ENCODE data around the gene MRPS35.
A peak's percentile ranks its signal among the peaks of the same experiment; 100 is the strongest.
"Not testable (repeated sequence)": the region's sequence is repeated elsewhere in the genome, so short reads cannot be mapped to it uniquely, and the experiment has no call there.

Gene MRPS35

GRCh38 chr12:27732281-27732680, 21.6 kb downstream of the MRPS35 start:
- peak in 1 of 3 donors; percentile 19 for DNase-seq
- Histone ChIP-seq H3K27ac (ENCODE audit: insufficient read depth in 1 of 2, low read depth in 1 of 2, low read length in 2 of 2, poor library complexity in 1 of 2, severe bottlenecking in 2 of 2) (no peak overlapping the region), H3K4me3 (ENCODE audit: control insufficient read depth in 1 of 7, extremely low read depth in 1 of 7, insufficient read depth in 4 of 7, low read depth in 2 of 7, low read length in 6 of 7) (no peak overlapping the region), H3K9me3 (ENCODE audit: control extremely low read depth in 1 of 5, control insufficient read depth in 4 of 5, insufficient read depth in 2 of 5, low read depth in 1 of 5, low read length in 4 of 5) (no peaks in the 10 kb centered on the region), H3K36me3 (ENCODE audit: control insufficient read depth in 4 of 4, insufficient read depth in 4 of 4, low read length in 3 of 4) (peaks cover 7 to 52% (median 32%) of the 10 kb centered on the region in 4 experiments), H3K4me1 (ENCODE audit: control extremely low read depth in 1 of 4, control insufficient read depth in 4 of 4, insufficient read depth in 4 of 4, low read length in 3 of 4) (no peaks in the 10 kb centered on the region), H3K27me3 (replicated peaks in 2 of 5; ENCODE audit: control insufficient read depth in 4 of 5, insufficient read depth in 5 of 5, low read length in 4 of 5) (no peaks in the 10 kb centered on the region)
- ChIA-PET POLR2A (interaction anchor here (0.6 kb wide), 3 partner anchors 19 to 90 kb away, joined by 3 to 5 read pairs (median 3); no protein-coding TSS in a partner anchor), CTCF (interaction anchor here (0.7 to 3.9 kb wide), 13 partner anchors 9 to 1585 kb away, joined by 3 to 30 read pairs (median 5); partner anchors contain the start of genes KLHL42 and MANSC4)
- WGBS (ENCODE audit: insufficient coverage): 83% methylated on average over 1 of the region's 2 CpGs

- CTCF ChIA-PET: interaction anchor here (0.7 to 3.9 kb wide), 15 partner anchors 10 to 1584 kb away, joined by 3 to 30 read pairs (median 5); partner anchors contain the start of genes KLHL42 and MANSC4
- Histone ChIP-seq H3K9me3 (ENCODE audit: control extremely low read depth in 1 of 5, control insufficient read depth in 4 of 5, insufficient read depth in 2 of 5, low read depth in 1 of 5, low read length in 4 of 5) (no peaks in the 10 kb centered on the region), H3K27me3 (replicated peaks in 2 of 5; ENCODE audit: control insufficient read depth in 4 of 5, insufficient read depth in 5 of 5, low read length in 4 of 5) (no peaks in the 10 kb centered on the region), H3K4me3 (ENCODE audit: control insufficient read depth in 1 of 7, extremely low read depth in 1 of 7, insufficient read depth in 4 of 7, low read depth in 2 of 7, low read length in 6 of 7) (no peak overlapping the region), H3K27ac (ENCODE audit: insufficient read depth in 1 of 2, low read depth in 1 of 2, low read length in 2 of 2, poor library complexity in 1 of 2, severe bottlenecking in 2 of 2) (no peak overlapping the region), H3K36me3 (ENCODE audit: control insufficient read depth in 4 of 4, insufficient read depth in 4 of 4, low read length in 3 of 4) (peaks cover 7 to 57% (median 37%) of the 10 kb centered on the region in 4 experiments), H3K4me1 (ENCODE audit: control extremely low read depth in 1 of 4, control insufficient read depth in 4 of 4, insufficient read depth in 4 of 4, low read length in 3 of 4) (no peaks in the 10 kb centered on the region)
- WGBS (ENCODE audit: insufficient coverage): no CpG with 5 or more reads among the region's 3 CpGs
- peak; percentile 36 to 68 (median 57) for DNase-seq
- POLR2A ChIA-PET: interaction anchor here (0.6 to 0.7 kb wide), 2 partner anchors 18 to 651 kb away, joined by 3 to 5 read pairs; no protein-coding TSS in a partner anchor
Measured at GRCh38 chr12:27733052-27733656, 22.5 kb downstream of the MRPS35 start.

GRCh38 chr12:27733791-27734190, 23.2 kb downstream of the MRPS35 start:
- Histone ChIP-seq H3K4me3 (ENCODE audit: control insufficient read depth in 1 of 7, extremely low read depth in 1 of 7, insufficient read depth in 4 of 7, low read depth in 2 of 7, low read length in 6 of 7) (no peak overlapping the region), H3K27me3 (replicated peaks in 2 of 5; ENCODE audit: control insufficient read depth in 4 of 5, insufficient read depth in 5 of 5, low read length in 4 of 5) (no peaks in the 10 kb centered on the region), H3K9me3 (ENCODE audit: control extremely low read depth in 1 of 5, control insufficient read depth in 4 of 5, insufficient read depth in 2 of 5, low read depth in 1 of 5, low read length in 4 of 5) (no peaks in the 10 kb centered on the region), H3K36me3 (ENCODE audit: control insufficient read depth in 4 of 4, insufficient read depth in 4 of 4, low read length in 3 of 4) (peaks cover 9 to 61% (median 38%) of the 10 kb centered on the region in 4 experiments), H3K4me1 (ENCODE audit: control extremely low read depth in 1 of 4, control insufficient read depth in 4 of 4, insufficient read depth in 4 of 4, low read length in 3 of 4) (no peaks in the 10 kb centered on the region), H3K27ac (ENCODE audit: insufficient read depth in 1 of 2, low read depth in 1 of 2, low read length in 2 of 2, poor library complexity in 1 of 2, severe bottlenecking in 2 of 2) (no peak overlapping the region)
- POLR2A ChIA-PET: interaction anchor here (0.7 kb wide), 1 partner anchor 650 kb away, joined by 3 read pairs; no protein-coding TSS in a partner anchor
- no CpG with 5 or more reads among the region's 1 CpG for WGBS (ENCODE audit: insufficient coverage)
- no peak for DNase-seq
- CTCF ChIA-PET: interaction anchor here (0.7 to 3.9 kb wide), 11 partner anchors 9 to 1508 kb away, joined by 3 to 30 read pairs (median 6); partner anchors contain the start of genes KLHL42 and MANSC4

- POLR2A ChIA-PET: interaction anchor here (0.7 kb wide), 1 partner anchor 650 kb away, joined by 3 read pairs; no protein-coding TSS in a partner anchor
- WGBS (ENCODE audit: insufficient coverage): 100% methylated on average over 4 of the region's 9 CpGs
- H3K4me1 ChIP-seq (ENCODE audit: control extremely low read depth in 1 of 4, control insufficient read depth in 4 of 4, insufficient read depth in 4 of 4, low read length in 3 of 4); H3K4me3 ChIP-seq (ENCODE audit: control insufficient read depth in 1 of 7, extremely low read depth in 1 of 7, insufficient read depth in 4 of 7, low read depth in 2 of 7, low read length in 6 of 7); DNase-seq; H3K9me3 ChIP-seq (ENCODE audit: control extremely low read depth in 1 of 5, control insufficient read depth in 4 of 5, insufficient read depth in 2 of 5, low read depth in 1 of 5, low read length in 4 of 5); H3K27me3 ChIP-seq (replicated peaks in 2 of 5; ENCODE audit: control insufficient read depth in 4 of 5, insufficient read depth in 5 of 5, low read length in 4 of 5); H3K27ac ChIP-seq (ENCODE audit: insufficient read depth in 1 of 2, low read depth in 1 of 2, low read length in 2 of 2, poor library complexity in 1 of 2, severe bottlenecking in 2 of 2): not testable (repeated sequence)
- peaks cover 9 to 62% (median 41%) of the 10 kb centered on the region in 4 experiments for H3K36me3 ChIP-seq (ENCODE audit: control insufficient read depth in 4 of 4, insufficient read depth in 4 of 4, low read length in 3 of 4)
- CTCF ChIA-PET: interaction anchor here (0.7 to 3.9 kb wide), 8 partner anchors 8 to 1508 kb away, joined by 3 to 30 read pairs (median 5); no protein-coding TSS in a partner anchor
Measured at GRCh38 chr12:27734321-27734720, 23.7 kb downstream of the MRPS35 start.

GRCh38 chr12:27743601-27744000, 33.0 kb downstream of the MRPS35 start:
- no peaks in the 10 kb centered on the region for H3K9me3 ChIP-seq (ENCODE audit: control extremely low read depth in 1 of 5, control insufficient read depth in 4 of 5, insufficient read depth in 2 of 5, low read depth in 1 of 5, low read length in 4 of 5)
- no peaks in the 10 kb centered on the region for H3K27me3 ChIP-seq (replicated peaks in 2 of 5; ENCODE audit: control insufficient read depth in 4 of 5, insufficient read depth in 5 of 5, low read length in 4 of 5)
- ChIA-PET POLR2A (no interaction called here), CTCF (no interaction called here)
- H3K36me3 ChIP-seq (ENCODE audit: control insufficient read depth in 4 of 4, insufficient read depth in 4 of 4, low read length in 3 of 4): peaks cover 7 to 54% (median 27%) of the 10 kb centered on the region in 4 experiments
- WGBS (ENCODE audit: insufficient coverage): no CpG with 5 or more reads among the region's 5 CpGs
- H3K4me3 ChIP-seq (ENCODE audit: control insufficient read depth in 1 of 7, extremely low read depth in 1 of 7, insufficient read depth in 4 of 7, low read depth in 2 of 7, low read length in 6 of 7): no peak overlapping the region
- H3K4me1 ChIP-seq (ENCODE audit: control extremely low read depth in 1 of 4, control insufficient read depth in 4 of 4, insufficient read depth in 4 of 4, low read length in 3 of 4): no peaks in the 10 kb centered on the region
- no peak for DNase-seq
- H3K27ac ChIP-seq (ENCODE audit: insufficient read depth in 1 of 2, low read depth in 1 of 2, low read length in 2 of 2, poor library complexity in 1 of 2, severe bottlenecking in 2 of 2): no peak overlapping the region

- CTCF ChIA-PET: interaction anchor here (0.6 to 2.5 kb wide), 2 partner anchors 13 to 75 kb away, joined by 3 to 9 read pairs; no protein-coding TSS in a partner anchor
- H3K9me3 ChIP-seq (ENCODE audit: control extremely low read depth in 1 of 5, control insufficient read depth in 4 of 5, insufficient read depth in 2 of 5, low read depth in 1 of 5, low read length in 4 of 5); POLR2A ChIA-PET; H3K4me1 ChIP-seq (ENCODE audit: control extremely low read depth in 1 of 4, control insufficient read depth in 4 of 4, insufficient read depth in 4 of 4, low read length in 3 of 4); H3K27ac ChIP-seq (ENCODE audit: insufficient read depth in 1 of 2, low read depth in 1 of 2, low read length in 2 of 2, poor library complexity in 1 of 2, severe bottlenecking in 2 of 2); H3K27me3 ChIP-seq (replicated peaks in 2 of 5; ENCODE audit: control insufficient read depth in 4 of 5, insufficient read depth in 5 of 5, low read length in 4 of 5); H3K4me3 ChIP-seq (ENCODE audit: control insufficient read depth in 1 of 7, extremely low read depth in 1 of 7, insufficient read depth in 4 of 7, low read depth in 2 of 7, low read length in 6 of 7); DNase-seq: not testable (repeated sequence)
- H3K36me3 ChIP-seq (ENCODE audit: control insufficient read depth in 4 of 4, insufficient read depth in 4 of 4, low read length in 3 of 4): peaks cover 7 to 35% (median 19%) of the 10 kb centered on the region in 4 experiments
- 100% methylated on average over 1 of the region's 1 CpG for WGBS (ENCODE audit: insufficient coverage)
Measured at GRCh38 chr12:27745734-27746133, 35.1 kb downstream of the MRPS35 start.
